GM23248 (cell line): ENCODE data around the gene AADACL4. TPM values are rescaled to one million over a fixed set of nuclear protein-coding genes. Genes with fewer than 3 reads are reported as not detected.

Experiments
- DNase-seq: peaks from one replicate; pipeline ENCODE4 v3.0.0-alpha.2; 2015
- H2AFZ ChIP-seq: fragments of 200-600 bp; sonication (generic); 2 replicates; pipeline ENCODE4 v1.6.1; 2016; ENCODE audit warnings: antibody characterized with exemption
- H3F3A ChIP-seq: fragments of 200-600 bp; sonication (generic); 2 replicates; pipeline ENCODE4 v1.6.1; 2016; ENCODE audit warnings: mild to moderate bottlenecking, antibody characterized with exemption, mixed run types; ENCODE audit not compliant: insufficient read depth
- H3K27ac ChIP-seq: fragments of 200-600 bp; sonication (generic); 2 replicates; pipeline ENCODE4 v1.5.1; 2016; ENCODE audit warnings: mild to moderate bottlenecking
- H3K27me3 ChIP-seq: fragments of 200-600 bp; sonication (generic); replicated peaks from 2 replicates; pipeline ENCODE4 v1.6.1; 2016; ENCODE audit warnings: mild to moderate bottlenecking; ENCODE audit not compliant: insufficient read depth
- H3K36me3 ChIP-seq: fragments of 200-600 bp; sonication (generic); 2 replicates; pipeline ENCODE4 v1.6.1; 2016; ENCODE audit warnings: low read depth, mild to moderate bottlenecking
- H3K4me1 ChIP-seq: fragments of 200-600 bp; sonication (generic); 2 replicates; pipeline ENCODE4 v1.6.1; 2016; ENCODE audit warnings: mild to moderate bottlenecking; ENCODE audit not compliant: insufficient read depth
- H3K4me2 ChIP-seq: fragments of 200-600 bp; sonication (generic); one replicate; pipeline ENCODE4 v1.6.1; 2016; ENCODE audit warnings: mild to moderate bottlenecking; ENCODE audit not compliant: unreplicated experiment
- H3K4me3 ChIP-seq: fragments of 200-600 bp; sonication (generic); 2 replicates; pipeline ENCODE4 v1.5.1; 2016; ENCODE audit warnings: mild to moderate bottlenecking
- H3K79me2 ChIP-seq: fragments of 200-600 bp; sonication (generic); 2 replicates; pipeline ENCODE4 v1.6.1; 2016; ENCODE audit warnings: mild to moderate bottlenecking; ENCODE audit not compliant: insufficient read depth
- H3K9ac ChIP-seq: fragments of 200-600 bp; sonication (generic); 2 replicates; pipeline ENCODE4 v1.6.1; 2016; ENCODE audit warnings: mild to moderate bottlenecking
- H3K9me2 ChIP-seq: fragments of 200-600 bp; sonication (generic); 2 replicates; pipeline ENCODE4 v1.6.1; 2016; ENCODE audit warnings: mixed run types, mild to moderate bottlenecking, moderate library complexity; ENCODE audit not compliant: insufficient read depth
- H3K9me3 ChIP-seq: fragments of 200-600 bp; sonication (generic); one replicate; pipeline ENCODE4 v1.6.1; 2017; ENCODE audit warnings: low read depth
- H4K20me1 ChIP-seq: fragments of 200-600 bp; sonication (generic); 2 replicates; pipeline ENCODE4 v1.6.0; 2016; ENCODE audit not compliant: insufficient read depth
- EZH2 ChIP-seq: fragments of 200-600 bp; sonication (generic); IDR thresholded peaks from 2 replicates; pipeline ENCODE4 v1.6.1; 2018; ENCODE audit warnings: antibody characterized with exemption, mild to moderate bottlenecking; ENCODE audit not compliant: insufficient read depth, poor library complexity, severe bottlenecking
- EZH2phosphoT487 ChIP-seq: fragments of 200-600 bp; sonication (generic); IDR thresholded peaks from 2 replicates; pipeline ENCODE4 v1.6.1; 2018; ENCODE audit warnings: antibody characterized with exemption, moderate library complexity, mild to moderate bottlenecking, low read depth; ENCODE audit not compliant: insufficient read depth
- WGBS, 2 experiments: methylation state at CpG; one replicate each; pipeline ENCODE4 v1.1.6; 2015 to 2017; ENCODE audit warnings: low lambda C conversion rate in 2 of 2, low coverage in 1 of 2; ENCODE audit errors: missing lambda C conversion rate in 2 of 2; 5-methylcytosine and 5-hydroxymethylcytosine counted together
- in situ Hi-C: fragments of 300-500 bp; cut with MboI; formaldehyde crosslinking; loops from 2 replicates; pipeline ENCODE4 v1.15.0; 2020
- polyA plus RNA-seq: library from polyadenylated mRNA; unstranded; fragments of >200 nt; fragmentation: Nextera tagmentation; extraction: Ambion mirVana; gene quantifications from 2 replicates; pipeline ENCODE4 v1.2.1, GENCODE V29; 2016
- total RNA-seq: library from RNA; depleted of rRNA; stranded (reverse); fragments of >200 nt; shearing (Covaris generic); gene quantifications from 2 replicates; pipeline ENCODE4 v1.2.3, GENCODE V29; 2014

AADACL4 gene
- total and polyA plus RNA-seq, 2 experiments from 2014 or later, result not detected

- Histone ChIP-seq H3K9ac (peak overlapping the region; percentile 93), H2AFZ (0 out of 2 replicates have a peak overlapping the region, but pooled peaks have one; percentile 40), H3K27me3 (no peaks in the 10 kb centered on the region), H3F3A (peaks cover 12% of the 10 kb centered on the region; the same call in 1 of the 2 replicates), H3K9me3 (no peaks in the 10 kb centered on the region), H3K79me2 (0 out of 2 replicates have a peak, but pooled peaks cover 11% of the 10 kb centered on the region), H3K9me2 (no peaks in the 10 kb centered on the region), H3K4me3 (peak overlapping the region; percentile 67), H3K4me1 (peaks cover 30% of the 10 kb centered on the region), H3K36me3 (no peaks in the 10 kb centered on the region), H4K20me1 (no peaks in the 10 kb centered on the region), H3K27ac (peak overlapping the region; percentile 99), H3K4me2 (peak overlapping the region; percentile 73)
- TF ChIP-seq EZH2 (no peak), EZH2phosphoT487 (no peak)
- 0 to 1% methylated on average over 39 of the region's 39 CpGs for WGBS, 2 experiments
- in situ Hi-C loops, result no loop called here
- DNase-seq, result peak; percentile 99
Measured at GRCh38 chr1:12596007-12596821, 47.7 kb upstream of the AADACL4 start.

GRCh38 chr1:12597792-12598191 is 46.1 kb upstream of the AADACL4 start:
- H3K27me3 ChIP-seq, result no peaks in the 10 kb centered on the region
- no peaks in the 10 kb centered on the region for H4K20me1 ChIP-seq
- H2AFZ ChIP-seq, result no peak overlapping the region
- 0 out of 2 replicates have a peak, but pooled peaks cover 11% of the 10 kb centered on the region for H3K79me2 ChIP-seq
- DNase-seq, result no peak
- in situ Hi-C loops, result no loop called here
- H3K36me3 ChIP-seq, result no peaks in the 10 kb centered on the region
- H3K9me3 ChIP-seq, result no peaks in the 10 kb centered on the region
- no peak overlapping the region for H3K4me2 ChIP-seq
- H3K27ac ChIP-seq, result no peak overlapping the region
- H3K4me1 ChIP-seq, result peaks cover 32% of the 10 kb centered on the region
- 78 to 83% methylated on average over 9 to 10 of the region's 10 CpGs for WGBS, 2 experiments
- no peak overlapping the region for H3K4me3 ChIP-seq
- H3F3A ChIP-seq, result peaks cover 12% of the 10 kb centered on the region; the same call in 1 of the 2 replicates
- no peak for TF ChIP-seq EZH2phosphoT487
- TF ChIP-seq EZH2, result no peak
- H3K9ac ChIP-seq, result no peak overlapping the region
- H3K9me2 ChIP-seq, result no peaks in the 10 kb centered on the region

GRCh38 chr1:12598974-12599373 is 44.9 kb upstream of the AADACL4 start:
- no peak overlapping the region for H3K9ac ChIP-seq
- no peak overlapping the region for H3K4me2 ChIP-seq
- TF ChIP-seq EZH2 (no peak), EZH2phosphoT487 (no peak)
- no peaks in the 10 kb centered on the region for H4K20me1 ChIP-seq
- peaks cover 34% of the 10 kb centered on the region for H3K4me1 ChIP-seq
- in situ Hi-C loops, result no loop called here
- H3F3A ChIP-seq, result peaks cover 11% of the 10 kb centered on the region; the same call in 1 of the 2 replicates
- no peaks in the 10 kb centered on the region for H3K27me3 ChIP-seq
- DNase-seq, result no peak
- no peaks in the 10 kb centered on the region for H3K9me3 ChIP-seq
- H2AFZ ChIP-seq, result no peak overlapping the region
- 0 out of 2 replicates have a peak, but pooled peaks cover 11% of the 10 kb centered on the region for H3K79me2 ChIP-seq
- 94 to 95% methylated on average over 6 of the region's 6 CpGs for WGBS, 2 experiments
- H3K36me3 ChIP-seq, result no peaks in the 10 kb centered on the region
- no peak overlapping the region for H3K27ac ChIP-seq
- no peaks in the 10 kb centered on the region for H3K9me2 ChIP-seq
- no peak overlapping the region for H3K4me3 ChIP-seq

GRCh38 chr1:12599657-12600056 is 44.2 kb upstream of the AADACL4 start:
- H3K4me2 ChIP-seq, result no peak overlapping the region
- TF ChIP-seq EZH2phosphoT487 (no peak), EZH2 (no peak)
- H3F3A ChIP-seq, result 0 out of 2 replicates have a peak, but pooled peaks cover 6% of the 10 kb centered on the region
- no peaks in the 10 kb centered on the region for H3K9me3 ChIP-seq
- no peak overlapping the region for H2AFZ ChIP-seq
- no peak overlapping the region for H3K9ac ChIP-seq
- no peak overlapping the region for H3K27ac ChIP-seq
- no peaks in the 10 kb centered on the region for H3K9me2 ChIP-seq
- H3K79me2 ChIP-seq, result 0 out of 2 replicates have a peak, but pooled peaks cover 7% of the 10 kb centered on the region
- in situ Hi-C loops, result no loop called here
- no peaks in the 10 kb centered on the region for H4K20me1 ChIP-seq
- no peaks in the 10 kb centered on the region for H3K27me3 ChIP-seq
- 80 to 84% methylated on average over 5 of the region's 5 CpGs for WGBS, 2 experiments
- DNase-seq, result no peak
- no peak overlapping the region for H3K4me3 ChIP-seq
- peaks cover 34% of the 10 kb centered on the region for H3K4me1 ChIP-seq
- H3K36me3 ChIP-seq, result no peaks in the 10 kb centered on the region
